Parathyroid adenoma (tissue), 2 donors: ENCODE data around the gene PRMT7.

Experiments
- H2AFZ ChIP-seq: fragments of 300-600 bp; sonication (generic); one replicate; pipeline ENCODE4 v1.7.0; 2017; ENCODE audit warnings: antibody characterized with exemption, mild to moderate bottlenecking
- H3K27ac ChIP-seq: fragments of 300-600 bp; sonication (generic); one replicate; pipeline ENCODE4 v1.7.0; 2017
- H3K27me3 ChIP-seq: fragments of 300-600 bp; sonication (generic); one replicate; pipeline ENCODE4 v1.7.0; 2017; ENCODE audit warnings: low read length; ENCODE audit not compliant: control insufficient read depth, insufficient read depth
- H3K36me3 ChIP-seq: fragments of 300-600 bp; sonication (generic); one replicate; pipeline ENCODE4 v1.7.0; 2017; ENCODE audit warnings: low read length; ENCODE audit not compliant: control insufficient read depth, insufficient read depth
- H3K4me1 ChIP-seq: fragments of 300-600 bp; sonication (generic); one replicate; pipeline ENCODE4 v1.7.0; 2017; ENCODE audit warnings: control low read depth
- H3K4me2 ChIP-seq: fragments of 300-600 bp; sonication (generic); one replicate; pipeline ENCODE4 v1.7.0; 2017; ENCODE audit warnings: low read length
- H3K4me3 ChIP-seq: fragments of 300-600 bp; sonication (generic); one replicate; pipeline ENCODE4 v1.7.0; 2017; ENCODE audit warnings: low read depth, low read length
- H3K79me2 ChIP-seq: fragments of 300-600 bp; sonication (generic); one replicate; pipeline ENCODE4 v1.7.0; 2017; ENCODE audit warnings: control low read depth
- H3K9ac ChIP-seq: fragments of 300-600 bp; sonication (generic); one replicate; pipeline ENCODE4 v1.7.0; 2017; ENCODE audit warnings: mild to moderate bottlenecking
- H3K9me3 ChIP-seq: fragments of 300-600 bp; sonication (generic); one replicate; pipeline ENCODE4 v1.7.0; 2017; ENCODE audit warnings: low read length; ENCODE audit not compliant: control insufficient read depth
- CTCF ChIP-seq: fragments of 300-600 bp; sonication (generic); IDR thresholded peaks from one replicate; pipeline ENCODE4 v1.7.0; 2017; ENCODE audit warnings: antibody characterized with exemption, mild to moderate bottlenecking
- donor health status: primary hyperparathyroidism.

The PRMT7 gene

DNA sequence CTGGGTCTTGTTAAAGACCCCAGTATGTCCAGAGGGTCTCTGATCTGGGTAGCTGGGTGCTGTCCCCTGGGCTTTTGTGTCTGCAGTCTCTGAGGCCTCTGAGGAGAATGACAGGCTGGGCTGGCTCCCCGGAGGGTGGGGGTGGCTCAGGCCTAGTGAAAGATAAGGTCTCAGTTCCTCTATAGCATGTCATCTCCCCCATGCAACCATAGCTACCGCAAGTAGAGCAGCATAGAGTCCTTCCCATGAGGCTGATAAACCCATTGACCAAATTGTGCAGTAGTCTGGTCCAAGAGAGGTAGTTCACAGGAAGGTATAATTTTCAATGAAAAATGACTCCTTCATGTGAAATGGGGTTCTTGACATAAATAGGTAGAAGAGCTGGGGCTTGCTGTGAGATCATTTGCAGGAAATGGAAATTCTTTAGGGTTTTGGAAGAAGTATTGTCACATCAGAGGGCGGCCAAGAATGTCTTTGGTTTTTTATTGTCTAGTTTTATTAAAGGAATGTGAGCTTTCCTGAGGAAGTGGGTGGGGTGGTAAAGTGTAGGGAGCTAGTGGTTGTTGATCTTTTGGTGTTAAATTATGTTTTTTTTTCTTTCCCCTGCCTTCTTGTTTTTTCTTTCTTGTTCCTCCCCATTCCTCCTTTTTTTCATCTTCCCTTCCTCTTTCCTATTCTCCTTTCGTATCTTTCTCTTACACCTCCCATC lies 21.0 kb upstream of the PRMT7 start:
- Histone ChIP-seq H3K27me3 (no peaks in the 10 kb centered on the region), H3K36me3 (no peaks in the 10 kb centered on the region)

DNA sequence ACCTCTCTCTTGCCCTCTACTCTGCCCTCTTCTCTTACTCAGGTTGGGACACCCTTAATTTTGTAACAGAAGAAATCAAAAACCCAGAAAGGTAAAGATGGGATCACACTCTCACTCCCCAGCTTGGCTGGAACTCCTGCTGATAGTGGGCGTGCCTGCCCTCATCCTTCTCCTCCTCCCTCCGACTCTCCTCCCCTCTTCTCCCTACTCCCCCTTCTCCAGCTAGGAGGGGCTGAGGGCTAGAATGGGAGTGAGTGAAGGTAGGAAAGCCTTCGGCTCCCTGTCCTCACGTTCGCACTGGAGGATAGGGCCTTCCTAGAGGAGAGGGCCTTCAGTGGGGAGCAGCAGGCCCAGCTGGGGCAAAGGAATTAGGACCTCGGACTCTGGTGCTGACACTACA lies 20.4 kb upstream of the PRMT7 start:
- Histone ChIP-seq H3K4me3 (no peak overlapping the region), H3K9ac (no peak overlapping the region), H3K79me2 (peaks cover 3% of the 10 kb centered on the region), H3K9me3 (no peaks in the 10 kb centered on the region), H3K27ac (peak overlapping the region; percentile 26), H3K27me3 (no peaks in the 10 kb centered on the region), H3K4me1 (peaks cover 8% of the 10 kb centered on the region), H3K4me2 (no peak overlapping the region), H2AFZ (no peak overlapping the region), H3K36me3 (no peaks in the 10 kb centered on the region)
- TF ChIP-seq CTCF, result no peak

More for the DNA sequence above, 21.0 kb upstream of the PRMT7 start:
- Histone ChIP-seq H3K27ac (peak overlapping the region; percentile 26), H3K9ac (no peak overlapping the region), H2AFZ (no peak overlapping the region), H3K4me2 (no peak overlapping the region), H3K4me3 (no peak overlapping the region), H3K4me1 (peaks cover 8% of the 10 kb centered on the region), H3K79me2 (peaks cover 3% of the 10 kb centered on the region), H3K9me3 (no peaks in the 10 kb centered on the region)
- TF ChIP-seq CTCF, result no peak

GRCh38 chr16:68291227-68291626 lies 19.6 kb upstream of the PRMT7 start:
- no peak for TF ChIP-seq CTCF
- peaks cover 8% of the 10 kb centered on the region for H3K4me1 ChIP-seq
- H3K9ac ChIP-seq, result no peak overlapping the region
- no peak overlapping the region for H3K4me3 ChIP-seq
- no peaks in the 10 kb centered on the region for H3K27me3 ChIP-seq
- H3K4me2 ChIP-seq, result no peak overlapping the region
- no peak overlapping the region for H2AFZ ChIP-seq
- no peaks in the 10 kb centered on the region for H3K36me3 ChIP-seq
- H3K79me2 ChIP-seq, result peaks cover 3% of the 10 kb centered on the region
- peak overlapping the region; percentile 8 for H3K27ac ChIP-seq
- no peaks in the 10 kb centered on the region for H3K9me3 ChIP-seq

DNA sequence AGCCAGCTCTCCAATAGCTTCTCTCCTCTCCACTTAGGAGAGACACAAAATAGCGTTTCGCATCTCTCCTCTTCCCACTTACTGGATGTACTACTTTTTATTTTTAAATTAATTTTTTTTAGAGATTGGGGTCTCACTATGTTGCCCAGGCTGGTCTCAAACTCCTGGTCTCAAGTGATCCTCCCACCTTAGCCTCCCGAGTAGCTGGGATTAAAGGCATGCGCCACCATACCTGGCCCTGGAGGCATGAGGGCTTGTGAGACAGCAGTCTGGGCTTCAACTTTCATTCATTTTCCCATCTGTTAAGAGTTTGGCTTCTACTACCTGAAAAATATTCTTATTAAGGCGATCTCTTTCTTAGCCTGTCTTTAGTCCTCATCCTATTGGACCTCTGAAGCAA lies 18.4 kb upstream of the PRMT7 start:
- no peak for TF ChIP-seq CTCF
- no peak overlapping the region for H3K4me3 ChIP-seq
- H3K27ac ChIP-seq, result no peak overlapping the region
- H3K79me2 ChIP-seq, result no peaks in the 10 kb centered on the region
- no peak overlapping the region for H3K9ac ChIP-seq
- no peak overlapping the region for H2AFZ ChIP-seq
- no peaks in the 10 kb centered on the region for H3K27me3 ChIP-seq
- H3K9me3 ChIP-seq, result no peaks in the 10 kb centered on the region
- H3K4me1 ChIP-seq, result peaks cover 8% of the 10 kb centered on the region
- no peak overlapping the region for H3K4me2 ChIP-seq
- H3K36me3 ChIP-seq, result no peaks in the 10 kb centered on the region

GRCh38 chr16:68296291-68296690 lies 14.5 kb upstream of the PRMT7 start:
- Histone ChIP-seq H3K36me3 (no peaks in the 10 kb centered on the region), H3K9me3 (no peaks in the 10 kb centered on the region), H3K4me1 (peaks cover 8% of the 10 kb centered on the region), H3K27me3 (no peaks in the 10 kb centered on the region), H3K9ac (no peak overlapping the region), H3K27ac (no peak overlapping the region), H3K79me2 (no peaks in the 10 kb centered on the region), H2AFZ (no peak overlapping the region), H3K4me3 (no peak overlapping the region), H3K4me2 (no peak overlapping the region)
- no peak for TF ChIP-seq CTCF
